Fibroblast of gingiva (primary cell): Measurements from ENCODE around the gene C11orf87.

Experiments
- DNase-seq: peaks from one replicate; pipeline ENCODE4 v3.0.0-alpha.2; 2011; ENCODE audit warnings: low read depth

C11orf87 gene

DNA sequence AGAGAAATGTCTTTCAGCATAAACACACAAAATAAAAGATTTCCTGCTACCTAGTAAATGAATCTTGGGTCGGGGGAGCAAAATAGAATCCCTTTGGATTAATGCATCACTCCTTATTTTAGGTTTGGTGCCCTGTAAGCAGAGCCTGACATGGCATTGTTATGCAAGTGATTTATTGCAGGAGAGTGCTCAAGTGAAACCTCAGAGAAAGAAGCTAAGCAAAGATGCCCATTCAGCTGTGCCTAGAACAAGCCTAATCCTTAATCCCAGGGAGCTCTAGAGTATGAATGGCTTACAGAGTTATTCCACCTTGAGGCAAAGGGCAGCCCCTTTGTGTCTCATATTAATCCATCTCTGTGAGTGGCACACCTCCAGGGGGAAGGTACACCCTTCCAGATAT, 21.1 kb downstream of the C11orf87 start:
- DNase-seq, result no peak

DNA sequence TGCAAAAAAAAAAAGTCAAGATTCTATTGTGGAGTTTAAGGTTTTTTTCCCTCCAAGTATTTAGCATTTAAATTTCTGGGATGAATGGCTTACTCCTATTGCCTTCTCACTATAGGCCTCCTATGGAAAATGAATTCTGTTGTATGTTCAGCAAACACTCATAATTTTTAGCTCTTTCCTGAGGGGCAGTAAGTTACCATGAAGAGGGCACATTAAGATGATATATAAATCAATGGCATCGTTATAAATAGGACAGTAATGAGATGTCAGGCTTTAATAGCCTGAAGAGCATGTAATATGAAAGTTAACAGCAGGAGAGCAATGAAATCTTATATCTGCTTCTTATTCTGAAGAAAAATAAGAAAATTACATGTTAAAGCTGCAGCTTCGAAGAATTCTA, 32.9 kb downstream of the C11orf87 start:
- no peak for DNase-seq
